HCT116 (cell line): ENCODE data around the gene RAB27A.

Source experiments
- POLR2AphosphoS5 ChIP-seq: IDR thresholded peaks from 2 replicates; pipeline ENCODE4 v1.6.1; 2011; ENCODE audit warnings: mild to moderate bottlenecking, low read depth, low read length, moderate library complexity
- YY1 ChIP-seq: IDR thresholded peaks from 2 replicates; pipeline ENCODE4 v1.6.1; 2011; ENCODE audit warnings: low read length, low read depth, moderate library complexity, mild to moderate bottlenecking; ENCODE audit not compliant: insufficient replicate concordance; ENCODE audit errors: extremely low read depth

DNA sequence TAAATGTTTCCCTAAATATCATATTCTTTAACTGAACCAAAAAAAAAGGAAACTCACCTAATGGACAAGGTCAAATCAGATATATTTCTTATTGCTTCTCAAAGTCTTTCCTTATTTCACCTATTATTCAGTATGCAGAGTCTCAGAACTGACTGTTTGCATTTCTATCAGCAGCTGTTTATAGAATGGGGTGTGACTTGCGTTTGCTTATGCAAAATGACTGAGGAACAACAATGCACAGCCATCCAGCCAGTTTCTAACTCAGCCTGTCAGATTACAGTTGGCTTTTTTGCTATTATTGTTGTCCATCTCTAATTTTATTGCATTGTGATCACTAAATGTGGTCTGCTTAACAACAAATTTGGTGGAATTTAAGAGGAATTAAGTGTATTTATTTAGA lies 40.7 kb downstream of the RAB27A start:
- TF ChIP-seq YY1 (no peak), POLR2AphosphoS5 (no peak)
